ENCODE data around the gene FIBCD1.

GRCh38 chr9:130949188-130950038 is 10.4 kb upstream of the FIBCD1 start:
- TF ChIP-seq, protein P1, sequence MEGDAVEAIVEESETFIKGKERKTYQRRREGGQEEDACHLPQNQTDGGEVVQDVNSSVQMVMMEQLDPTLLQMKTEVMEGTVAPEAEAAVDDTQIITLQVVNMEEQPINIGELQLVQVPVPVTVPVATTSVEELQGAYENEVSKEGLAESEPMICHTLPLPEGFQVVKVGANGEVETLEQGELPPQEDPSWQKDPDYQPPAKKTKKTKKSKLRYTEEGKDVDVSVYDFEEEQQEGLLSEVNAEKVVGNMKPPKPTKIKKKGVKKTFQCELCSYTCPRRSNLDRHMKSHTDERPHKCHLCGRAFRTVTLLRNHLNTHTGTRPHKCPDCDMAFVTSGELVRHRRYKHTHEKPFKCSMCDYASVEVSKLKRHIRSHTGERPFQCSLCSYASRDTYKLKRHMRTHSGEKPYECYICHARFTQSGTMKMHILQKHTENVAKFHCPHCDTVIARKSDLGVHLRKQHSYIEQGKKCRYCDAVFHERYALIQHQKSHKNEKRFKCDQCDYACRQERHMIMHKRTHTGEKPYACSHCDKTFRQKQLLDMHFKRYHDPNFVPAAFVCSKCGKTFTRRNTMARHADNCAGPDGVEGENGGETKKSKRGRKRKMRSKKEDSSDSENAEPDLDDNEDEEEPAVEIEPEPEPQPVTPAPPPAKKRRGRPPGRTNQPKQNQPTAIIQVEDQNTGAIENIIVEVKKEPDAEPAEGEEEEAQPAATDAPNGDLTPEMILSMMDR (IDR thresholded peaks at IDR 0.05; ENCODE audit: low read length): no peak
- no peak for TF ChIP-seq EZH2 (IDR thresholded peaks at IDR 0.05; ENCODE audit: borderline replicate concordance, low read length)
